ENCODE results near the gene CR1.

DNA sequence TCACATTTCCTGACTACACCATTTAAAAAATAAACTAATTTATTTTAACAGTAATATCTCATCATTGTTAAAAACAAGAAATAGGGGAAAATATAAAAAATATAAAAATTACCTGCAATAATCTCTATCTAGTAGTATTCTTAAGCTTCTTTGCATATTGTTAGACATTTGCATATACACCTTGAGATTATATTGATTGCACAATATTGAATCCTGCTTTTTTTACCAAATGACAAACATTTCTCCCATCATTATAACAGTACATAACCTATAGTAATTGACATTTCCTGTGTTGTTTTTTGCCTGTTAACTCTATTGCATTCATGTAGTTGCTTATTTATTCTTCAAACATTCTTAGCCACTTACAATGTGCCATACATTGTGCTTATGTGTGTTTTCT lies 137.3 kb downstream of the CR1 start:
- TF ChIP-seq, protein P1, sequence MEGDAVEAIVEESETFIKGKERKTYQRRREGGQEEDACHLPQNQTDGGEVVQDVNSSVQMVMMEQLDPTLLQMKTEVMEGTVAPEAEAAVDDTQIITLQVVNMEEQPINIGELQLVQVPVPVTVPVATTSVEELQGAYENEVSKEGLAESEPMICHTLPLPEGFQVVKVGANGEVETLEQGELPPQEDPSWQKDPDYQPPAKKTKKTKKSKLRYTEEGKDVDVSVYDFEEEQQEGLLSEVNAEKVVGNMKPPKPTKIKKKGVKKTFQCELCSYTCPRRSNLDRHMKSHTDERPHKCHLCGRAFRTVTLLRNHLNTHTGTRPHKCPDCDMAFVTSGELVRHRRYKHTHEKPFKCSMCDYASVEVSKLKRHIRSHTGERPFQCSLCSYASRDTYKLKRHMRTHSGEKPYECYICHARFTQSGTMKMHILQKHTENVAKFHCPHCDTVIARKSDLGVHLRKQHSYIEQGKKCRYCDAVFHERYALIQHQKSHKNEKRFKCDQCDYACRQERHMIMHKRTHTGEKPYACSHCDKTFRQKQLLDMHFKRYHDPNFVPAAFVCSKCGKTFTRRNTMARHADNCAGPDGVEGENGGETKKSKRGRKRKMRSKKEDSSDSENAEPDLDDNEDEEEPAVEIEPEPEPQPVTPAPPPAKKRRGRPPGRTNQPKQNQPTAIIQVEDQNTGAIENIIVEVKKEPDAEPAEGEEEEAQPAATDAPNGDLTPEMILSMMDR (IDR thresholded peaks at IDR 0.05) = no peak
- TF ChIP-seq POLR2A (IDR thresholded peaks at IDR 0.05) (no peak), EP300 (IDR thresholded peaks at IDR 0.05) (no peak)
